Naive thymus-derived CD4-positive, alpha-beta T cell (primary cell): ENCODE results near the gene HDLBP. TPM values are rescaled to one million over a fixed set of nuclear protein-coding genes. Genes with fewer than 3 reads are reported as not detected.

Experiments used
- ATAC-seq: fragments of 150-1000 bp; cut with Tn5 transposase; 2 replicates; pipeline ENCODE4 v1.10.0; 2021; ENCODE audit warnings: mild to moderate bottlenecking, moderate library complexity
- CTCF ChIA-PET: fragments of 350-600 bp; sonication (Branson Sonifier 250); formaldehyde crosslinking; loops from one replicate; lab custom pipeline; 2021; ENCODE audit warnings: antibody characterized with exemption; lab: Charles Lee
- POLR2A ChIA-PET: fragments of 350-600 bp; sonication (Branson Sonifier 250); formaldehyde crosslinking; loops from one replicate; lab custom pipeline; 2021; ENCODE audit warnings: antibody characterized with exemption, inconsistent platforms; lab: Charles Lee
- DNase-seq, 9 donors: peaks; one replicate each; pipeline versions ENCODE4 v3.0.0 to v3.0.0-alpha.2; 2020 to 2022; ENCODE audit warnings: mixed read lengths in 1 of 9
- H3K27ac ChIP-seq: one replicate; pipeline ENCODE4 v1.7.0; 2013; ENCODE audit warnings: mild to moderate bottlenecking, low read depth, low read length, moderate library complexity
- H3K27me3 ChIP-seq, 2 donors: one replicate each; pipeline ENCODE4 v1.7.0; 2013; ENCODE audit warnings: low read length in 2 of 2, mild to moderate bottlenecking in 2 of 2, moderate library complexity in 2 of 2; ENCODE audit not compliant: control insufficient read depth in 2 of 2, insufficient read depth in 2 of 2
- H3K36me3 ChIP-seq, 3 experiments: 1 replicate in 2 of 3; 2 replicates in 1 of 3; pipeline ENCODE4 v1.7.0; 2013; ENCODE audit warnings: low read length in 3 of 3, mild to moderate bottlenecking in 3 of 3, moderate library complexity in 1 of 3; ENCODE audit not compliant: insufficient read depth in 3 of 3, control insufficient read depth in 2 of 3
- H3K4me1 ChIP-seq, 2 donors: one replicate each; pipeline ENCODE4 v1.7.0; 2013; ENCODE audit warnings: low read length in 2 of 2, mild to moderate bottlenecking in 2 of 2, moderate library complexity in 1 of 2; ENCODE audit not compliant: control insufficient read depth in 2 of 2, insufficient read depth in 2 of 2
- H3K4me3 ChIP-seq: 2 replicates; pipeline ENCODE4 v1.7.0; 2013; ENCODE audit warnings: mild to moderate bottlenecking, low read length
- H3K9me3 ChIP-seq, 3 experiments: 1 replicate in 2 of 3; 2 replicates in 1 of 3; pipeline ENCODE4 v1.7.0; 2013; ENCODE audit warnings: low read length in 3 of 3; ENCODE audit not compliant: control insufficient read depth in 2 of 3
- H3K27ac Mint-ChIP-seq, 9 donors: one replicate each; pipeline ENCODE4 v1.8.0; 2020 to 2022; ENCODE audit warnings: mixed read lengths in 9 of 9, mild to moderate bottlenecking in 8 of 9, moderate library complexity in 5 of 9, inconsistent platforms in 2 of 9
- H3K27me3 Mint-ChIP-seq, 5 donors: one replicate each; pipeline ENCODE4 v1.8.0; 2021 to 2022; ENCODE audit warnings: mixed read lengths in 5 of 5, mild to moderate bottlenecking in 1 of 5
- H3K36me3 Mint-ChIP-seq, 5 donors: one replicate each; pipeline ENCODE4 v1.8.0; 2020 to 2022; ENCODE audit warnings: mixed read lengths in 5 of 5, mild to moderate bottlenecking in 3 of 5, inconsistent platforms in 1 of 5
- H3K4me1 Mint-ChIP-seq, 7 donors: one replicate each; pipeline ENCODE4 v1.8.0; 2020 to 2022; ENCODE audit warnings: mixed read lengths in 7 of 7, mild to moderate bottlenecking in 3 of 7, inconsistent platforms in 1 of 7
- H3K4me3 Mint-ChIP-seq, 10 donors: one replicate each; pipeline ENCODE4 v1.8.0; 2020 to 2022; ENCODE audit warnings: mild to moderate bottlenecking in 10 of 10, mixed read lengths in 10 of 10, moderate library complexity in 6 of 10, inconsistent platforms in 2 of 10
- H3K9me3 Mint-ChIP-seq, 11 donors: one replicate each; pipeline ENCODE4 v1.8.0; 2020 to 2022; ENCODE audit warnings: mixed read lengths in 11 of 11, mild to moderate bottlenecking in 4 of 11, inconsistent platforms in 1 of 11, moderate library complexity in 1 of 11
- intact Hi-C, 2 donors: fragments of 100-400 bp; cut with micrococcal nuclease; formaldehyde crosslinking; loops; one replicate each; pipeline ENCODE4 v1.15.1; 2023
- polyA plus RNA-seq, 2 donors: library from polyadenylated mRNA; unstranded; fragments of 300-500 nt; fragmentation: Illumina TruSeq; gene quantifications; one replicate each; pipeline ENCODE4 v1.2.3, GENCODE V29; 2021
- total RNA-seq, 6 experiments: library from RNA in 5 of 6; stranded (reverse) in 5 of 6; gene quantifications; 1 replicate in 5 of 6; 2 replicates in 1 of 6; pipeline ENCODE4 v1.2.3 and lab custom pipeline; 2021 to 2026

The HDLBP gene
- total and polyA plus RNA-seq, 7 experiments from 2014 or later: 42.8 to 231 (median 153) TPM

DNA sequence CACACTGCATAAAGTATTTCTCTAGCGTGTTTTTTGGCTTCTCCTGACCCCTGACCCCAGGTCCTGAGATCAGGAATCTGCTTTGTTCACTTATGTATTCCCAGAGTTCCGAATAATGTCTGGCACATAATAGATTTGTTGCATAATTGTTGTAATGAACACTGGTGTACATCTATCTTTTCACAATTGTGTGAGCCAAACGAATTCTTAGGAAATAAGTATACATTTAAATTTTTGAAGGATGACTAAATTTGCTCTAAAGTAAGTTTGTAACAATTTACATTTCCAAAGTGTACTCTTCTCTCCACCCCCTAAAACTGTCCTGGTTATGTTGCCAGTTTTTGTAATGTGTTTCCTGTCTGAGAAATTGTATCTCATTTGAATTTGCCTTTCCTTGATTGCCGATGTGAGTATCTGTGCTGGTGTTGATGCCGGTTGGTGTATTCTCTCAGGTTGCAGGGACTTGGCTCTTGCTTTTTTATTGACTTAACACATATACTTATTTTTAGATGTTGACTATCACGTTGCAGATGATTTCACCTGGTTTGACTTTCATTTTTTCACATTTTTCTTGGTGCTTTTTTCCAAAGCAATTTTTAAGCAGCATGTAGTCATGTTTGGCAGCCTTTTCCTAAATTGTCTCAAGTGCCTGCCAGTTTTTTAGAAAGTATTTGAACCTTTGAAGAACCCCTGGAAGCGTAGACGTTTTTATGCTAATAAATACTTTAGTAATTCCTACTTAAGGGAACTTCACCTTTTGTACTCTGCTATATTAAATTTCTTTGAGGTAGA, 24.6 kb upstream of the HDLBP start:
- Histone ChIP-seq H3K36me3 (peaks cover 17 to 68% (median 28%) of the 10 kb centered on the region in 3 experiments), H3K27ac (no peak overlapping the region), H3K4me1 (peaks cover 0 to 11% of the 10 kb centered on the region in 2 donors), H3K4me3 (no peak overlapping the region), H3K27me3 (no peaks in the 10 kb centered on the region), H3K9me3 (no peaks in the 10 kb centered on the region)
- H3K27ac Mint-ChIP-seq: peak overlapping the region in 8 of 9 donors; percentile 17 to 87 (median 77)
- intact Hi-C loops: no loop called here
- ATAC-seq (no peak), DNase-seq (no peak)
- peaks cover 7 to 47% (median 30%) of the 10 kb centered on the region in 5 donors for H3K36me3 Mint-ChIP-seq
- H3K4me3 Mint-ChIP-seq: peak overlapping the region in 3 of 10 donors; percentile 23 to 66 (median 66)
- H3K4me1 Mint-ChIP-seq: peaks cover 16 to 44% (median 39%) of the 10 kb centered on the region in 7 donors
- no peaks in the 10 kb centered on the region for H3K27me3 Mint-ChIP-seq
- no peaks in the 10 kb centered on the region for H3K9me3 Mint-ChIP-seq
- CTCF ChIA-PET: no interaction called here
- POLR2A ChIA-PET: interaction anchor here (0.9 to 1.0 kb wide), 2 partner anchors 13 to 23 kb away, joined by 3 read pairs; no protein-coding TSS in a partner anchor

DNA sequence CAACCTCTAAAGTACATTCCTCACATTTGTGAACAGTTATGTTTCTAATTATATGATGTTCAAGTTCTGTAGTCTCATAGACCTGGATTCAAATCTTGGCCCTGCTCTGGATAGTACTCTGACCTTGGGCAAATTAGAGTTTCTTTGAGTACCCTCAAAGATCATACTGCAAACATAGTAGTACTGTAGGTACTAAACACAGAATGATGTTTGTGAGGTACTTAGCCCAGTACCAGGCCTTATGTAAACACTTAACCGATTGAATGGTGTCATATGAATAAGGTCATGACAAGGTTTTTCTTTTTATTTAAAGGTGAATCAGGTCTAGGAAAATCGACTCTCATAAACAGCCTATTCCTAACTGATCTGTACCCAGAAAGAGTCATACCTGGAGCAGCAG, 19.3 kb upstream of the HDLBP start:
- CTCF ChIA-PET: no interaction called here
- no peaks in the 10 kb centered on the region for H3K4me1 ChIP-seq
- intact Hi-C loops: no loop called here
- ATAC-seq (no peak), DNase-seq (no peak)
- H3K27me3 Mint-ChIP-seq: no peaks in the 10 kb centered on the region
- H3K4me3 ChIP-seq: no peak overlapping the region
- POLR2A ChIA-PET: interaction anchor here (1.5 kb wide), 1 partner anchor 17 kb away, joined by 4 read pairs; no protein-coding TSS in a partner anchor
- H3K4me3 Mint-ChIP-seq: no peak overlapping the region
- peaks cover 10 to 34% (median 20%) of the 10 kb centered on the region in 7 donors for H3K4me1 Mint-ChIP-seq
- no peak overlapping the region for H3K27ac Mint-ChIP-seq
- peaks cover 8 to 37% (median 11%) of the 10 kb centered on the region in 3 experiments for H3K36me3 ChIP-seq
- H3K27me3 ChIP-seq: no peaks in the 10 kb centered on the region
- H3K36me3 Mint-ChIP-seq: peaks cover 3 to 38% (median 13%) of the 10 kb centered on the region in 5 donors
- H3K9me3 ChIP-seq: no peaks in the 10 kb centered on the region
- no peak overlapping the region for H3K27ac ChIP-seq
- no peaks in the 10 kb centered on the region for H3K9me3 Mint-ChIP-seq

DNA sequence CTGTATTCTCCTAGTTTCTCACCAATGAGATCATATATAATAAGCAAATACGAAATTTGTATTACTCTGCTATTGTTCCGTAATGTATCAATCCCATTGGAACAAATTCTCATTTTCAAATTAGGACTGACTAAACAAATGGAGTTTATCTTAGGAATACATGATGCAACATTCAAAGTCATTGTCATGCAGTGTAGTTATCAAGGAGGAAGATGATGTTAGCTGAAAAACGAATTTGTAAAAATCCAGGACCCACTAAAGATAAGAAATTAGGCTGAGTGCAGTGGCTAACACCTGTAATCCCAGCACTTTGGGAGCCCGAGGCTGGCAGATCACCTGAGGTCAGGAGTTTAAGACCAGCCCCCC, 15.1 kb upstream of the HDLBP start:
- H3K27ac Mint-ChIP-seq: no peak overlapping the region

DNA sequence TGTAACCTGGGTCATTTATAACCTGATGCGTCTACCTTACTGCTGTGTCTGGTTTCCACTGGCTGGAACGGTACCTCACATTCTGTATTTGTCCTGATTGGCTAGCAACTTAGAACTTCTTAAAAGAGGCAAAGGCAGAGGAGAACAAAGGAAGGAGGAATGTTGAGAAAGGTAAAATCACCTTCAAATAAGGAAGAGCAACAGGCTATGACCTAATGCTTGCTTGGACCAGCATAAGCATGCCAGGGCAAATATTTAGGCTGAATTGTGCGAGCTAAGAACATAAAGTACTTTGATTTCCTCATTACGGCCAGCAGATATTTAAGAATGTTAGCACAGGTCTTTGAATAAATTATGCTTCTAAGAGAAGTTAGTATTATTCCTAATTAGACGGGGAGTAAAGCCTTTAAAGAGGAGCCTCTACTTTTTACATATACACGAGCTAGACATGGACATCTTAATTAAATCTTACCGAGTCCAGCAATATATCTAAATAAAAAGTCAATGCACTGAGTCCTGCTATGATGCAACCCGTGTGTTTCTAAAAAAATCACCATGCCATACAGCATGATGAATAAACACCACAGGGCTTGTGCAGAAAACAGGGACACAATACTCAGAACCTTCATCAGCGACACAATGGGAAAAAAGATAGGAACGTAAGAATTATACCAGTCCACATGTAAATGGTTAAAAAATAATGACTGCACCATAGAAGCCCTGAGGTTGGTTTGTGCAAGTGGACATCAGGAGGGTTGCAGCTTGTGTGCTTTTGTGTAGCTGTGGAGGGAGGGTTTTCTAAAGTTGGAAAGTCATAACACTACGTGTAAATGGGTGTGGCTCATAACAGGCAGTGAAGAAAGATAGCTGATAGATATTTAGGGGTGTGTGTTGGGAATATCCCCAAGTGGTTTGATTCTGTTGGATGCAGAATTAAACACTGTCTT, 14.5 kb upstream of the HDLBP start:
- no peak for DNase-seq
- Mint-ChIP-seq H3K9me3 (no peaks in the 10 kb centered on the region), H3K4me1 (peaks cover 8 to 35% (median 13%) of the 10 kb centered on the region in 7 donors), H3K4me3 (no peak overlapping the region), H3K27me3 (no peaks in the 10 kb centered on the region), H3K27ac (peak overlapping the region in 1 of 9 donors; percentile 9), H3K36me3 (peaks cover 10 to 42% (median 27%) of the 10 kb centered on the region in 5 donors)
- ChIA-PET POLR2A (no interaction called here), CTCF (no interaction called here)
- no peaks in the 10 kb centered on the region for H3K27me3 ChIP-seq
- no peak for ATAC-seq
- H3K4me1 ChIP-seq: no peaks in the 10 kb centered on the region
- no peaks in the 10 kb centered on the region for H3K9me3 ChIP-seq
- intact Hi-C loops: no loop called here
- peaks cover 0 to 29% (median 4%) of the 10 kb centered on the region in 3 experiments for H3K36me3 ChIP-seq
- no peak overlapping the region for H3K4me3 ChIP-seq
- H3K27ac ChIP-seq: no peak overlapping the region

More for the DNA sequence above, 15.1 kb upstream of the HDLBP start:
- ATAC-seq (no peak), DNase-seq (no peak)
- Histone ChIP-seq H3K27me3 (no peaks in the 10 kb centered on the region), H3K27ac (no peak overlapping the region), H3K36me3 (peaks cover 0 to 34% (median 3%) of the 10 kb centered on the region in 3 experiments), H3K9me3 (no peaks in the 10 kb centered on the region), H3K4me1 (no peaks in the 10 kb centered on the region), H3K4me3 (no peak overlapping the region)
- peaks cover 4 to 29% (median 12%) of the 10 kb centered on the region in 7 donors for H3K4me1 Mint-ChIP-seq
- no peak overlapping the region for H3K4me3 Mint-ChIP-seq
- CTCF ChIA-PET: no interaction called here
- no peaks in the 10 kb centered on the region for H3K9me3 Mint-ChIP-seq
- POLR2A ChIA-PET: no interaction called here
- no peaks in the 10 kb centered on the region for H3K27me3 Mint-ChIP-seq
- H3K36me3 Mint-ChIP-seq: peaks cover 10 to 43% (median 23%) of the 10 kb centered on the region in 5 donors
- intact Hi-C loops: no loop called here

DNA sequence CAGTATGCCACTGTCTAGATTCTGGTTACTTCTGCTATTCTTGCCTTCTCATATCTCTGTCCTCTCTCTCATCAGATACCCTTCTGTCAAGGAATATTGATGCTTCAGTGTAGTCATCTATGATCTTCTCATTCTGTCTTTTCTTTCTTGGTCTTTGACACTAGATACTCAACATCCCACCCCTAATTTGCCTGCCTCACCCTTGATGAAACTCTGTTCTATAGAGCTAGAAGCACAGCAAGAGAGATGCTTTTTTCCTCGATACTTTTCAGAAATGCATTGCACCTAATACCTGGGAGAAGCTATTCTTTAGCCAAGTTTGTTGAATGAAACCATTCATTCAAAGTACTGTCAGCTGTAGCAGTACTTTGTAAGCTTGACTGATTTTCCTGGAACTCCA, 9.8 kb upstream of the HDLBP start:
- H3K36me3 ChIP-seq: peaks cover 0 to 35% (median 4%) of the 10 kb centered on the region in 3 experiments
- ChIA-PET POLR2A (no interaction called here), CTCF (interaction anchor here (1.1 kb wide), 1 partner anchor 9 kb away, joined by 3 read pairs; no protein-coding TSS in a partner anchor)
- Mint-ChIP-seq H3K4me1 (peaks cover 27 to 58% (median 36%) of the 10 kb centered on the region in 7 donors), H3K4me3 (peak overlapping the region in 1 of 10 donors; percentile 61), H3K27me3 (no peaks in the 10 kb centered on the region), H3K9me3 (no peaks in the 10 kb centered on the region), H3K36me3 (peaks cover 8 to 38% (median 30%) of the 10 kb centered on the region in 5 donors), H3K27ac (peak overlapping the region in 2 of 9 donors; percentile 3 to 83)
- H3K4me1 ChIP-seq: peaks cover 10 to 12% of the 10 kb centered on the region in 2 donors
- no peaks in the 10 kb centered on the region for H3K27me3 ChIP-seq
- H3K27ac ChIP-seq: no peak overlapping the region
- ATAC-seq (no peak), DNase-seq (no peak)
- no peak overlapping the region for H3K4me3 ChIP-seq
- intact Hi-C loops: no loop called here
- H3K9me3 ChIP-seq: no peaks in the 10 kb centered on the region

DNA sequence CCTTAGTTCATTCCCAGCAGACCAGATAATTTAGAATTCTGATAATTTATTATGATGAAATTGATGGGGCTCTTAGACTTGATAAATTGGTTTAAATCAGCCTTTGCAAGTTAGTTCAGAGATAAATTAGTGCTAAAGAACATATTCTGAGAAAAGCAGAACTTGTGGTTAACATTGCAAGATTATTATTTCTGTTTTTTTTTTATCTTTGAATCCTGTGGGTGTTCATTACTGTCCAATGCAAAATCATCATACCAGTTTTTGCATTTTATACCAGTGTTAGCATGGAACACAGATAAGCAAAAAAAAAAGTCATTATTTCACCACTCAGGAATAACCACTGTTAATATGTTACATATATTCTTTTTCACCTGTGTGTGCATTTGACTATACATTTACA, 9.3 kb upstream of the HDLBP start:
- no peak overlapping the region for H3K4me3 ChIP-seq
- Mint-ChIP-seq H3K4me1 (peaks cover 30 to 60% (median 41%) of the 10 kb centered on the region in 7 donors), H3K27ac (peak overlapping the region in 1 of 9 donors; percentile 52), H3K36me3 (peaks cover 8 to 38% (median 26%) of the 10 kb centered on the region in 5 donors), H3K27me3 (no peaks in the 10 kb centered on the region), H3K4me3 (peak overlapping the region in 1 of 10 donors; percentile 28), H3K9me3 (no peaks in the 10 kb centered on the region)
- ChIA-PET CTCF (interaction anchor here (1.1 kb wide), 1 partner anchor 8 kb away, joined by 3 read pairs; no protein-coding TSS in a partner anchor), POLR2A (interaction anchor here (0.8 to 1.2 kb wide), 2 partner anchors 10 to 17 kb away, joined by 3 to 4 read pairs; partner anchors contain the start of gene HDLBP)
- peaks cover 0 to 33% (median 4%) of the 10 kb centered on the region in 3 experiments for H3K36me3 ChIP-seq
- intact Hi-C loops: no loop called here
- H3K27me3 ChIP-seq: no peaks in the 10 kb centered on the region
- ATAC-seq (peak; percentile 65), DNase-seq (no peak)
- no peak overlapping the region for H3K27ac ChIP-seq
- H3K9me3 ChIP-seq: no peaks in the 10 kb centered on the region
- peaks cover 15 to 17% of the 10 kb centered on the region in 2 donors for H3K4me1 ChIP-seq
